HL-60 (cell line): ENCODE results near the gene CYGB.

Source experiments
- DNase-seq, 2 experiments: peaks; one replicate each; pipeline ENCODE4 v3.0.0-alpha.2; 2010 to 2020; ENCODE audit warnings: low read depth in 1 of 2, low spot score in 1 of 2
- H3K27ac ChIP-seq: fragments of 250-450 bp; sonication (Bioruptor Pico); replicated peaks from 2 replicates; pipeline ENCODE4 v1.5.1; 2020; ENCODE audit warnings: mild to moderate bottlenecking, moderate library complexity
- H3K27me3 ChIP-seq: fragments of 250-450 bp; sonication (Bioruptor Pico); 2 replicates; pipeline ENCODE4 v1.5.1; 2021; ENCODE audit warnings: mild to moderate bottlenecking, moderate library complexity; ENCODE audit not compliant: insufficient read depth, poor library complexity, severe bottlenecking
- H3K4me3 ChIP-seq: replicated peaks from 2 replicates; pipeline ENCODE4 v1.5.1; 2011; ENCODE audit warnings: mild to moderate bottlenecking, control low read depth, low read length; ENCODE audit not compliant: insufficient read depth
- CTCF ChIP-seq: IDR thresholded peaks from one replicate; pipeline ENCODE4 v1.5.1; 2011; ENCODE audit warnings: low read length, control low read depth, inconsistent platforms; ENCODE audit not compliant: insufficient read depth
- GABPA ChIP-seq: IDR thresholded peaks from 2 replicates; pipeline ENCODE4 v1.6.1; 2012; ENCODE audit warnings: low read depth
- POLR2AphosphoS5 ChIP-seq: IDR thresholded peaks from 2 replicates; pipeline ENCODE4 v1.6.1; 2012; ENCODE audit warnings: low read depth
- REST ChIP-seq: IDR thresholded peaks from 2 replicates; pipeline ENCODE4 v1.6.1; 2012; ENCODE audit warnings: low read depth; ENCODE audit not compliant: insufficient replicate concordance
- SPI1 ChIP-seq: IDR thresholded peaks from 2 replicates; pipeline ENCODE4 v1.6.1; 2012; ENCODE audit warnings: low read depth, mild to moderate bottlenecking, borderline replicate concordance

The CYGB gene

GRCh38 chr17:76581515-76581914, 44.0 kb upstream of the CYGB start:
- TF ChIP-seq POLR2AphosphoS5 (no peak), SPI1 (no peak), CTCF (no peak), REST (no peak), GABPA (no peak)
- H3K27ac ChIP-seq: no peak overlapping the region
- H3K27me3 ChIP-seq: peaks cover 5% of the 10 kb centered on the region
- no peak for DNase-seq
- H3K4me3 ChIP-seq: no peak overlapping the region

- H3K27me3 ChIP-seq: no peaks in the 10 kb centered on the region
- DNase-seq: peak in 1 of 2 experiments; percentile 58
- no peak for TF ChIP-seq REST
- no peak for TF ChIP-seq SPI1
- no peak for TF ChIP-seq POLR2AphosphoS5
- TF ChIP-seq CTCF: no peak
- no peak for TF ChIP-seq GABPA
- no peak overlapping the region for H3K27ac ChIP-seq
- no peak overlapping the region for H3K4me3 ChIP-seq
These were observed 41.8 kb upstream of the CYGB start for GRCh38 chr17:76579281-76579680.

GRCh38 chr17:76578376-76578775, 40.9 kb upstream of the CYGB start:
- H3K27ac ChIP-seq: no peak overlapping the region

More at GRCh38 chr17:76578376-76578775, 40.9 kb upstream of the CYGB start:
- Histone ChIP-seq H3K4me3 (no peak overlapping the region), H3K27me3 (no peaks in the 10 kb centered on the region)
- DNase-seq: no peak
- TF ChIP-seq REST (no peak), CTCF (no peak), POLR2AphosphoS5 (no peak), GABPA (no peak), SPI1 (no peak)
